HEK293T (cell line): ENCODE results near the gene USB1.

Experiments used
- BHLHE40 ChIP-seq: fragments of 450-650 bp; IDR thresholded peaks from 2 replicates; pipeline ENCODE4 v1.6.1; 2016; ENCODE audit warnings: mild to moderate bottlenecking, moderate library complexity, borderline replicate concordance
- CTBP1 ChIP-seq: fragments of 450-650 bp; IDR thresholded peaks from 2 replicates; pipeline ENCODE4 v1.6.1; 2016; ENCODE audit warnings: borderline replicate concordance
- ELF4 ChIP-seq: fragments of 450-650 bp; IDR thresholded peaks from 2 replicates; pipeline ENCODE4 v1.6.1; 2017; ENCODE audit warnings: antibody characterized with exemption
- FOXA1 ChIP-seq: fragments of 450-650 bp; IDR thresholded peaks from 2 replicates; pipeline ENCODE4 v1.6.1; 2016; ENCODE audit warnings: mild to moderate bottlenecking
- FOXK2 ChIP-seq: fragments of 450-650 bp; IDR thresholded peaks from 2 replicates; pipeline ENCODE4 v1.6.1; 2016; ENCODE audit warnings: mild to moderate bottlenecking
- FOXM1 ChIP-seq: fragments of 450-650 bp; IDR thresholded peaks from 2 replicates; pipeline ENCODE4 v1.6.1; 2017; ENCODE audit warnings: mild to moderate bottlenecking, borderline replicate concordance
- L3MBTL2 ChIP-seq: fragments of 450-650 bp; conservative IDR thresholded peaks from 2 replicates; pipeline ENCODE4 v1.6.1; 2016; ENCODE audit warnings: mild to moderate bottlenecking
- LEF1 ChIP-seq: fragments of 450-650 bp; IDR thresholded peaks from 2 replicates; pipeline ENCODE4 v1.6.1; 2017; ENCODE audit warnings: mild to moderate bottlenecking, borderline replicate concordance
- NFRKB ChIP-seq: fragments of 450-650 bp; IDR thresholded peaks from 2 replicates; pipeline ENCODE4 v1.6.1; 2016; ENCODE audit warnings: mild to moderate bottlenecking, moderate library complexity
- SUZ12 ChIP-seq: fragments of 450-650 bp; IDR thresholded peaks from 2 replicates; pipeline ENCODE4 v1.6.1; 2016; ENCODE audit warnings: mild to moderate bottlenecking
- TARDBP ChIP-seq: fragments of 450-650 bp; IDR thresholded peaks from 2 replicates; pipeline ENCODE4 v1.6.1; 2016
- ZNF384 ChIP-seq: fragments of 450-650 bp; IDR thresholded peaks from 2 replicates; pipeline ENCODE4 v1.6.1; 2016

DNA sequence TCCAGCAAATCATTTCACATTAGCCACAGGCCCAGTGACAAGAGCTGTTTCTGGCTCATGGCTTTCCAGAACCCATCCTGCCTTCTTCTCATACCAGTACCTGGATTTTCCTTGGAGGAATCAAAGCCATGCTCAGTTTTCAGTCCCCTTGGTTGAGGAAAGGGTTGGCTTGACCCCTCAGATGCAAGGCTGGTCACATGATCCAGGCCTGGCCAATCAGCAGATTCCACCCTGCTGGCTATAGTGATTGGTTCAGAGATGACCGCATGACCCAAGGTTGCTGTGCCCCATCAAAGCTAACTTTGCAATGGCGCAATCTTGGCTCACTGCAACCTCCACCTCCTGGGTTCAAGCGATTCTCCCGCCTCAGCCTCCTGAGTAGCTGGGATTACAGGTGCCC lies 69.4 kb downstream of the USB1 start:
- TF ChIP-seq L3MBTL2 (no peak), SUZ12 (no peak), ZNF384 (no peak), BHLHE40 (no peak), FOXM1 (no peak), LEF1 (no peak), ELF4 (no peak), TARDBP (no peak), FOXA1 (no peak), NFRKB (no peak), CTBP1 (no peak), FOXK2 (no peak)
